Upper lobe of left lung (tissue), 6 donors: ENCODE measurements around the gene EFNA1. TPM values are rescaled to one million over a fixed set of nuclear protein-coding genes. Genes with fewer than 3 reads are reported as not detected.
A peak's percentile ranks its signal among the peaks of the same experiment; 100 is the strongest.

Experiments
- ATAC-seq, 2 donors: fragments of 200-7000 bp; cut with Tn5 transposase; one replicate each; pipeline ENCODE4 v1.9.1; 2022; ENCODE audit warnings: mild to moderate bottlenecking in 2 of 2, moderate library complexity in 2 of 2; ENCODE audit not compliant: low FRiP score in 2 of 2
- DNase-seq, 2 donors: peaks; one replicate each; pipeline ENCODE4 v3.0.0-alpha.2; 2019 to 2020
- H3K27ac ChIP-seq, 4 donors: fragments of 200-600 bp; sonication (generic); one replicate each; pipeline ENCODE4 v1.5.1; 2016 to 2019
- H3K27me3 ChIP-seq, 4 donors: fragments of 200-600 bp; sonication (generic); one replicate each; pipeline ENCODE4 v1.5.1; 2017 to 2019
- H3K36me3 ChIP-seq, 4 donors: fragments of 200-600 bp; sonication (generic); one replicate each; pipeline ENCODE4 v1.5.1; 2016 to 2019
- H3K4me1 ChIP-seq, 4 donors: fragments of 200-600 bp; sonication (generic); one replicate each; pipeline ENCODE4 v1.5.1; 2018 to 2019
- H3K4me3 ChIP-seq, 4 donors: fragments of 200-600 bp; sonication (generic); one replicate each; pipeline ENCODE4 v1.5.1; 2017 to 2019; ENCODE audit warnings: mild to moderate bottlenecking in 2 of 4, moderate library complexity in 1 of 4
- H3K9me3 ChIP-seq, 4 donors: fragments of 200-600 bp; sonication (generic); one replicate each; pipeline ENCODE4 v1.5.1; 2018 to 2019
- CTCF ChIP-seq, 6 experiments: fragments of 450-650 bp in 4 of 6; fragments of 200-600 bp in 2 of 6; sonication (generic) in 2 of 6; IDR thresholded peaks; one replicate each; pipeline ENCODE4 v1.5.1; 2016 to 2019; ENCODE audit warnings: antibody characterized with exemption in 6 of 6
- EP300 ChIP-seq, 4 donors: sonication (generic); formaldehyde crosslinking; IDR thresholded peaks; one replicate each; pipeline ENCODE4 v1.5.1; 2017; ENCODE audit warnings: antibody characterized with exemption in 4 of 4, control low read depth in 2 of 4
- POLR2A ChIP-seq, 4 donors: fragments of 450-650 bp; IDR thresholded peaks; one replicate each; pipeline ENCODE4 v1.5.1; 2016 to 2017; ENCODE audit warnings: antibody characterized with exemption in 4 of 4, mild to moderate bottlenecking in 2 of 4
- POLR2AphosphoS5 ChIP-seq, 2 donors: sonication (generic); formaldehyde crosslinking; IDR thresholded peaks; one replicate each; pipeline ENCODE4 v1.5.1; 2017; ENCODE audit warnings: antibody characterized with exemption in 2 of 2
- WGBS, 2 donors: methylation state at CpG; one replicate each; pipeline ENCODE4 v1.1.5; 2017 to 2018; 5-methylcytosine and 5-hydroxymethylcytosine counted together
- total RNA-seq, 6 donors: library from RNA; depleted of rRNA in 4 of 6; stranded (reverse); fragments of >200 nt in 4 of 6; gene quantifications; one replicate each; pipeline versions ENCODE4 v1.1.0 to v1.2.1, GENCODE V29; 2016 to 2021
- donor health status: DM: no; HTN: no; CAD: no; lungs with moderate emphysema.
- donor health status: DM: no; HTN: yes; CAD: no; lungs with severe emphysema.

The EFNA1 gene
- total RNA-seq, 6 donors from 2014 or later, result 131 to 226 (median 164) TPM

- Histone ChIP-seq H3K36me3 (no peaks in the 10 kb centered on the region), H3K27me3 (peaks cover 4 to 24% (median 18%) of the 10 kb centered on the region in 4 donors), H3K4me1 (peaks cover 28 to 47% (median 34%) of the 10 kb centered on the region in 4 donors), H3K27ac (no peak overlapping the region), H3K9me3 (no peaks in the 10 kb centered on the region), H3K4me3 (no peak overlapping the region)
- WGBS, 2 donors, result 58 to 63% methylated on average over 8 of the region's 8 CpGs
- ATAC-seq (no peak), DNase-seq (no peak)
- no peak for TF ChIP-seq CTCF (IDR thresholded peaks at IDR 0.05)
These were observed 40.7 kb upstream of the EFNA1 start for GRCh38 chr1:155086856-155087535.

- Histone ChIP-seq H3K4me1 (peaks cover 13 to 25% (median 18%) of the 10 kb centered on the region in 4 donors), H3K27ac (no peak overlapping the region), H3K9me3 (no peaks in the 10 kb centered on the region), H3K36me3 (no peaks in the 10 kb centered on the region), H3K4me3 (no peak overlapping the region), H3K27me3 (no peaks in the 10 kb centered on the region)
- ATAC-seq (peak; percentile 76 to 89), DNase-seq (peak; percentile 81 to 92)
- 24 to 25% methylated on average over 24 to 28 of the region's 29 CpGs for WGBS, 2 donors
- TF ChIP-seq EP300 (IDR thresholded peaks at IDR 0.05) (no peak), CTCF (IDR thresholded peaks at IDR 0.05) (peak; percentile 96 to 99 (median 98)), POLR2A (IDR thresholded peaks at IDR 0.05) (no peak), POLR2AphosphoS5 (IDR thresholded peaks at IDR 0.05) (no peak)
These were observed 36.3 kb upstream of the EFNA1 start for GRCh38 chr1:155091071-155092051.

GRCh38 chr1:155092131-155092530, 35.5 kb upstream of the EFNA1 start:
- DNase-seq (no peak), ATAC-seq (no peak)
- H3K9me3 ChIP-seq, result no peaks in the 10 kb centered on the region
- H3K36me3 ChIP-seq, result no peaks in the 10 kb centered on the region
- H3K4me1 ChIP-seq, result peaks cover 13 to 21% (median 17%) of the 10 kb centered on the region in 4 donors
- no peak for TF ChIP-seq EP300 (IDR thresholded peaks at IDR 0.05)
- no peak for TF ChIP-seq POLR2AphosphoS5 (IDR thresholded peaks at IDR 0.05)
- TF ChIP-seq CTCF (IDR thresholded peaks at IDR 0.05), result no peak
- TF ChIP-seq POLR2A (IDR thresholded peaks at IDR 0.05), result no peak
- no peaks in the 10 kb centered on the region for H3K27me3 ChIP-seq
- no peak overlapping the region for H3K27ac ChIP-seq
- WGBS, 2 donors, result 77 to 95% methylated on average over 4 to 6 of the region's 6 CpGs
- H3K4me3 ChIP-seq, result no peak overlapping the region

- TF ChIP-seq EP300 (IDR thresholded peaks at IDR 0.05) (no peak), CTCF (IDR thresholded peaks at IDR 0.05) (no peak), POLR2AphosphoS5 (IDR thresholded peaks at IDR 0.05) (no peak), POLR2A (IDR thresholded peaks at IDR 0.05) (no peak)
- peaks cover 13 to 21% (median 17%) of the 10 kb centered on the region in 4 donors for H3K4me1 ChIP-seq
- no peaks in the 10 kb centered on the region for H3K36me3 ChIP-seq
- WGBS, 2 donors, result 85 to 86% methylated on average over 10 to 12 of the region's 12 CpGs
- ATAC-seq, result no peak
- H3K27ac ChIP-seq, result no peak overlapping the region
- no peaks in the 10 kb centered on the region for H3K9me3 ChIP-seq
- no peak overlapping the region for H3K4me3 ChIP-seq
- no peaks in the 10 kb centered on the region for H3K27me3 ChIP-seq
- no peak for DNase-seq
These were observed 35.0 kb upstream of the EFNA1 start for GRCh38 chr1:155092641-155093040.
